ENCODE data around the gene WDR35.

DNA sequence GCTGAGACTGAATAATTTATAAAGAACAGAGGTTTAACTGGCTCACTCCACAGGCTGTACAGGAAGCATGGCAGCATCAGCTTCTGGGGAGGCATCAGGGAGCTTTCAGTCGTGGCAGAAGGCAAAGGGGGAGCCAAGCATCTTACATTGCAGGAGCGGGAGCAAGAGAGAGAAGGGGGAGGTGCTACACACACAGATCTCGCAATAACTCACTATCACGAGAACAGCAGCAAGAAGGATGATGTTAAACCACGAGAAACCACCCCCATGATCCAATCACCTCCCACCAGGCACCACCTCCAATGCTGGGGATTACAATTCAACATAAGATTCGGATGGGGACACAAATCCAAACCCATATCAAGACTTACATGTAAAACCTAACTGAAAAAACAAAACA lies 40.3 kb upstream of the WDR35 start:
- TF ChIP-seq LEF1 (IDR thresholded peaks at IDR 0.05; ENCODE audit: borderline replicate concordance) = no peak
- TF ChIP-seq FOXM1 (IDR thresholded peaks at IDR 0.05; ENCODE audit: borderline replicate concordance) = no peak
- no peak for TF ChIP-seq FOXK2 (IDR thresholded peaks at IDR 0.05)
